Endothelial cell of umbilical vein (primary cell): ENCODE data around the gene ADA. TPM values are rescaled to one million over a fixed set of nuclear protein-coding genes. Genes with fewer than 3 reads are reported as not detected.

Source experiments
- BruUV-seq: library from RNA; stranded (reverse); fragments of 400-500 nt; replicated peaks from 2 replicates; lab custom pipeline; 2021; lab: Mats Ljungman, UMichigan
- CTCF ChIA-PET: fragments of 300-600, 350-600 bp; sonication (Branson Sonifier 250); formaldehyde crosslinking; loops from one replicate; lab custom pipeline; 2021; ENCODE audit warnings: antibody characterized with exemption, inconsistent platforms; lab: Charles Lee
- POLR2A ChIA-PET: fragments of 300-600, 350-600 bp; sonication (Branson Sonifier 250); formaldehyde crosslinking; loops from one replicate; lab custom pipeline; 2021; ENCODE audit warnings: antibody characterized with exemption, inconsistent platforms; lab: Charles Lee
- DNase-seq: peaks from one replicate; pipeline ENCODE4 v3.0.0-alpha.2; 2011; ENCODE audit warnings: low read depth, low spot score
- FAIRE-seq: peaks from 2 replicates; lab custom pipeline; 2011; peaks lifted over from hg19 to GRCh38; lab: Jason Lieb, UNC
- H2AFZ ChIP-seq: 2 replicates; pipeline ENCODE4 v1.6.0; 2012; ENCODE audit warnings: low read depth, low read length, control low read depth, inconsistent platforms
- H3K27ac ChIP-seq: 2 replicates; pipeline ENCODE4 v1.5.1; 2011; ENCODE audit warnings: low read depth, mild to moderate bottlenecking, control low read depth, low read length, moderate library complexity; ENCODE audit not compliant: insufficient read depth
- H3K27me3 ChIP-seq, 2 experiments: 2 replicates each; pipeline versions ENCODE4 v1.6.0 to v1.6.1; 2011; ENCODE audit warnings: low read length in 2 of 2, mixed read lengths in 1 of 2; ENCODE audit not compliant: control insufficient read depth in 2 of 2, insufficient read depth in 2 of 2
- H3K36me3 ChIP-seq, 2 experiments: 2 replicates in 1 of 2; 3 replicates in 1 of 2; pipeline ENCODE4 v1.5.1; 2011; ENCODE audit warnings: low read length in 2 of 2, mild to moderate bottlenecking in 1 of 2, moderate library complexity in 1 of 2; ENCODE audit not compliant: control insufficient read depth in 2 of 2, insufficient read depth in 2 of 2; ENCODE audit errors: extremely low read depth in 1 of 2
- H3K4me1 ChIP-seq: 3 replicates; pipeline ENCODE4 v1.5.1; 2011; ENCODE audit warnings: mild to moderate bottlenecking, low read length; ENCODE audit not compliant: control insufficient read depth, insufficient read depth; ENCODE audit errors: extremely low read depth
- H3K4me2 ChIP-seq: 2 replicates; pipeline ENCODE4 v1.6.1; 2011; ENCODE audit warnings: low read length, control low read depth, mixed read lengths; ENCODE audit not compliant: insufficient read depth
- H3K4me3 ChIP-seq, 3 experiments: fragments of 200-600 bp in 1 of 3; sonication (generic), shearing (Covaris generic) in 1 of 3; replicated peaks in 1 of 3; 2 replicates each; pipeline ENCODE4 v1.5.1; 2011 to 2016; ENCODE audit warnings: control low read depth in 3 of 3, low read length in 3 of 3, mild to moderate bottlenecking in 2 of 3, inconsistent platforms in 1 of 3, low read depth in 1 of 3, moderate library complexity in 1 of 3; ENCODE audit not compliant: insufficient read depth in 1 of 3
- H3K79me2 ChIP-seq: 2 replicates; pipeline ENCODE4 v1.6.0; 2012; ENCODE audit warnings: low read length, inconsistent platforms; ENCODE audit not compliant: control insufficient read depth, insufficient read depth
- H3K9ac ChIP-seq: replicated peaks from 2 replicates; pipeline ENCODE3; 2011; ENCODE audit warnings: low read length, control low read depth; ENCODE audit not compliant: insufficient read depth; ENCODE audit errors: extremely low read depth
- H3K9me1 ChIP-seq: replicated peaks from 3 replicates; pipeline ENCODE4 v1.6.0; 2011; ENCODE audit warnings: mild to moderate bottlenecking, low read length; ENCODE audit not compliant: control insufficient read depth, insufficient read depth; ENCODE audit errors: extremely low read depth
- H3K9me3 ChIP-seq: replicated peaks from 2 replicates; pipeline ENCODE4 v1.5.1; 2012; ENCODE audit warnings: low read length, inconsistent platforms; ENCODE audit not compliant: control insufficient read depth, insufficient read depth
- H4K20me1 ChIP-seq: replicated peaks from 2 replicates; pipeline ENCODE3; 2011; ENCODE audit warnings: mild to moderate bottlenecking, low read length; ENCODE audit not compliant: control insufficient read depth, insufficient read depth; ENCODE audit errors: extremely low read depth
- FOS ChIP-seq: IDR thresholded peaks from 2 replicates; pipeline ENCODE4 v1.6.1; 2011; ENCODE audit warnings: mild to moderate bottlenecking, low read length, moderate library complexity, borderline replicate concordance; ENCODE audit not compliant: insufficient read depth
- JUN ChIP-seq: IDR thresholded peaks from 2 replicates; pipeline ENCODE4 v1.6.1; 2011; ENCODE audit warnings: borderline replicate concordance, low read depth; ENCODE audit not compliant: insufficient read length, insufficient read depth
- MYC ChIP-seq: IDR thresholded peaks from one replicate; pipeline ENCODE4 v1.6.1; 2011; ENCODE audit warnings: mild to moderate bottlenecking, low read depth, low read length
- POLR2A ChIP-seq: IDR thresholded peaks from 2 replicates; pipeline ENCODE4 v1.6.1; 2012; ENCODE audit warnings: low read depth, mild to moderate bottlenecking, control low read depth, low read length
- POLR2AphosphoS5 ChIP-seq: IDR thresholded peaks from 2 replicates; pipeline ENCODE4 v1.6.1; 2012; ENCODE audit warnings: low read depth, mild to moderate bottlenecking, control low read depth, low read length, moderate library complexity; ENCODE audit not compliant: insufficient read depth
- dilution Hi-C: fragments of 300-500 bp; cut with MboI; formaldehyde crosslinking; loops from one replicate; pipeline ENCODE4 v1.15.0; 2019; ENCODE audit warnings: low sequenced_read_pairs; ENCODE audit not compliant: extremely low pct_ligation_motif_present
- intact Hi-C: fragments of 100-400 bp; cut with micrococcal nuclease; formaldehyde crosslinking; loops from one replicate; pipeline ENCODE4 v1.10.0; 2022
- polyA plus RNA-seq, 4 experiments: library from polyadenylated mRNA; depleted of rRNA in 3 of 4; stranded (reverse) in 3 of 4; unstranded in 1 of 4; fragments of >200 nt; gene quantifications; 2 replicates each; pipeline versions ENCODE4 v1.2.1 to v1.2.3, GENCODE V29; 2011 to 2012; ENCODE audit warnings: missing spikeins in 1 of 4
- total RNA-seq: library from RNA; stranded (reverse); gene quantifications from 2 replicates; pipeline ENCODE4 v1.2.3, GENCODE V29; 2021
- TF ChIP-seq, protein P1 (sequence below): IDR thresholded peaks from 2 replicates; pipeline ENCODE4 v1.6.1; 2011; ENCODE audit not compliant: insufficient read depth, insufficient read length

ADA gene
- total and polyA plus RNA-seq, 2 donors (not counting 3 experiments of a cell fraction or from before 2014, with no cell fraction given): 26.3 to 33.1 TPM

DNA sequence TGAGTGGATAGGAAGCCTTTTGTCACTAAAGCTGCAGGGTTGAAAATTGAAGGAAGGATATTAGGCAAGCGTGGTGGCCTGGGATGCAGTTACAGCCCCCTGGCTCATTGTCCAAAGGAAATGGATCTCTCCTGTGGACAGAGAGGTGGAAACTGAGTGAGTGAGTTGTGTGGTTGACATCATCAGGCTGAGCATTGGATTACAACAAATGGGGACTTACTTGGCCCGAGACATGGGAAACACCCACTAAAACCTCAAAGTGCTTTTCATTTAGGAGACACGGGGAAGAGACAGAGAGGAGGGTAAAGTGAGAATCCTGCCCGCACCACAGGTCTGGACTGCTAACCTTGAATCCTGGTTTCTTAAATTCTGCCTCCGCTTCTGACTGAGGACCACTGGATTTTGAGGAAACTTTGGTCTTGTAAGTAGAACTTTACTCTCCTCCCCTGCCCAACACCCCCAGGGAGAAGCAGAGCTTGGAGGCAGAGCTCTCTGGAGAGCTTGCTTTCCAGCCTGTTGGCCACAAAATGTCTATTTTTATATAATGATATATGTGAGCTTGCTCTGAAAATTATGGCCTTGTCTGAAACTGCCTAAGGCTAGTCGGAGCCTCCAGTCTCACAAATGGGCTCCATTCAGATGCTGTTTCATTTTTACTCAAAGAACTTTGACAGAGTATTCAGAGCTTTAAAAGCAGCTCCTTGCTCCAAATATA lies 69.0 kb downstream of the ADA start, which contains the start of gene PKIG:
PKIG (plus strand) TSS at position 269 of the 715 bp plus-strand sequence. CDS start 31,978 bp downstream, outside the sequence.
- H3K4me1 ChIP-seq: peaks cover 83% of the 10 kb centered on the region
- no peak within 1 kb of the TSS for H2AFZ ChIP-seq
- peak within 1 kb of the TSS; percentile 48 to 94 (median 84) for H3K4me3 ChIP-seq
- H3K36me3 ChIP-seq: no peaks in the 10 kb centered on the region
- H3K27ac ChIP-seq: peak within 1 kb of the TSS; percentile 96
- dilution Hi-C loops: no loop called here
- CTCF ChIA-PET: interaction anchor here (0.7 to 2.8 kb wide), 13 partner anchors 9 to 50 kb away, joined by 3 to 16 read pairs (median 4); no protein-coding TSS in a partner anchor
- intact Hi-C loops: loop anchor here (1.0 to 2.0 kb wide), 5 partner anchors 16 to 60 kb away; partner anchors contain the start of gene SERINC3
- H3K9me3 ChIP-seq: no peaks in the 10 kb centered on the region
- H3K79me2 ChIP-seq: peaks cover 66% of the 10 kb centered on the region
- H3K27me3 ChIP-seq: no peaks in the 10 kb centered on the region
- POLR2A ChIA-PET: no interaction called here
- BruUV-seq: TSS peak; percentile 56
- peak within 1 kb of the TSS; percentile 97 for H3K9ac ChIP-seq
- H4K20me1 ChIP-seq: no peaks in the 10 kb centered on the region
- H3K9me1 ChIP-seq: no peaks in the 10 kb centered on the region
- H3K4me2 ChIP-seq: peak within 1 kb of the TSS; percentile 98
- peak; percentile 96 for DNase-seq
- FAIRE-seq: peak; percentile 87
- TF ChIP-seq JUN: peak; percentile 59
- TF ChIP-seq, protein P1, sequence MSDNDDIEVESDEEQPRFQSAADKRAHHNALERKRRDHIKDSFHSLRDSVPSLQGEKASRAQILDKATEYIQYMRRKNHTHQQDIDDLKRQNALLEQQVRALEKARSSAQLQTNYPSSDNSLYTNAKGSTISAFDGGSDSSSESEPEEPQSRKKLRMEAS: no peak
- TF ChIP-seq POLR2A: peak; percentile 84
- no peak for TF ChIP-seq MYC
- TF ChIP-seq POLR2AphosphoS5: peak; percentile 84
- peak; percentile 41 for TF ChIP-seq FOS

DNA sequence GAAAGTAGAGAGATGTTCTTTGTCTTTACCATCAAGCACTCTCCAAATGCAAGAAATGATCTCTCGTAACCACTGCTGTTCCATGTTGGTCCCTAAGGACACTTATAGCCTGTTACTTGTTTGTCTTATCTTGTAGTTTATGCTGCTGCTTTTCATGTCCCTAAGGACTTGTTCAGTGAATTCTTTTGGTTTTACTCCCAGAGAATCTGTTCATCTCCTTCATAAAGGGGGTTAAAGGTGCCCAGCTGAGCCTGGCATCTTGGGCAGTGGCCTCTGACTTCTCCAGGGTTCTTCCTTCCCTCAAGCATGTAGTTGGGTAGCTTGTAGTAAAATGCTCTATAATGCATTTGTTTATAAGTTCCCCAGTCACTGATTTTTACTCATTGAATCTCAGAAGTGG lies 70.0 kb downstream of the ADA start:
- Histone ChIP-seq H3K79me2 (peaks cover 58% of the 10 kb centered on the region), H3K36me3 (no peaks in the 10 kb centered on the region), H3K4me3 (no peak overlapping the region), H3K27ac (peak overlapping the region; percentile 96), H3K9ac (peak overlapping the region; percentile 97), H3K27me3 (no peaks in the 10 kb centered on the region), H3K9me3 (no peaks in the 10 kb centered on the region), H3K4me1 (peaks cover 80% of the 10 kb centered on the region), H4K20me1 (no peaks in the 10 kb centered on the region), H3K9me1 (no peaks in the 10 kb centered on the region), H2AFZ (no peak overlapping the region), H3K4me2 (peak overlapping the region; percentile 57)
- ChIA-PET CTCF (interaction anchor here (1.6 to 2.8 kb wide), 2 partner anchors 20 to 49 kb away, joined by 5 to 8 read pairs; no protein-coding TSS in a partner anchor), POLR2A (no interaction called here)
- intact Hi-C loops (no loop called here), dilution Hi-C loops (no loop called here)
- TF ChIP-seq, protein P1: no peak
- no peak for TF ChIP-seq FOS
- TF ChIP-seq POLR2A: no peak
- no peak for TF ChIP-seq POLR2AphosphoS5
- TF ChIP-seq JUN: no peak
- BruUV-seq: no TSS peak
- FAIRE-seq: peak; percentile 12
- DNase-seq: peak; percentile 49
